ENCODE results near the gene CCDC74A.
"Not testable (repeated sequence)": the region's sequence is repeated elsewhere in the genome, so short reads cannot be mapped to it uniquely, and the experiment has no call there.

CCDC74A gene

GRCh38 chr2:131530626-131531344 is 3.1 kb downstream of the CCDC74A start:
- H3K79me1 ChIP-seq (ENCODE audit: low read length); H2BK15ac ChIP-seq (replicated peaks; ENCODE audit: low read depth); H2AK5ac ChIP-seq (ENCODE audit: low read length); H3K18ac ChIP-seq (ENCODE audit: low read length); H3K4me3 ChIP-seq (ENCODE audit: low read length); H2BK5ac ChIP-seq (ENCODE audit: low read length); H3K4me2 ChIP-seq (ENCODE audit: low read length); H3K36me3 ChIP-seq (ENCODE audit: control insufficient read depth, insufficient read depth, low read length); H3K27me3 ChIP-seq (ENCODE audit: insufficient read depth, low read length, poor library complexity); H3K27ac ChIP-seq (ENCODE audit: low read depth, low read length); H4K8ac ChIP-seq (ENCODE audit: low read depth, low read length); H3K56ac ChIP-seq (ENCODE audit: low read length); H2BK120ac ChIP-seq (ENCODE audit: low read depth, low read length); H3K79me2 ChIP-seq (ENCODE audit: control insufficient read depth, insufficient read depth, low read length); H3K4ac ChIP-seq (ENCODE audit: low read depth, low read length); H3K4me1 ChIP-seq (ENCODE audit: control insufficient read depth, low read depth, low read length); H3K9ac ChIP-seq (ENCODE audit: low read length); DNase-seq; H3K23ac ChIP-seq (ENCODE audit: low read length); H4K5ac ChIP-seq (ENCODE audit: low read length): not testable (repeated sequence)
- no CpG with 5 or more reads among the region's 22 CpGs for WGBS (ENCODE audit: extremely low coverage, insufficient coverage, low lambda C conversion rate)

GRCh38 chr2:131531547-131532185 is 4.0 kb downstream of the CCDC74A start:
- not testable (repeated sequence) for H3K4me2 ChIP-seq (ENCODE audit: low read length); H2BK15ac ChIP-seq (replicated peaks; ENCODE audit: low read depth); H3K4me3 ChIP-seq (ENCODE audit: low read length); H3K4ac ChIP-seq (ENCODE audit: low read depth, low read length); H3K79me2 ChIP-seq (ENCODE audit: control insufficient read depth, insufficient read depth, low read length); H3K79me1 ChIP-seq (ENCODE audit: low read length); H3K18ac ChIP-seq (ENCODE audit: low read length); H3K27ac ChIP-seq (ENCODE audit: low read depth, low read length); H3K4me1 ChIP-seq (ENCODE audit: control insufficient read depth, low read depth, low read length); DNase-seq; H4K5ac ChIP-seq (ENCODE audit: low read length); H3K36me3 ChIP-seq (ENCODE audit: control insufficient read depth, insufficient read depth, low read length); H3K9ac ChIP-seq (ENCODE audit: low read length); H3K56ac ChIP-seq (ENCODE audit: low read length); H2BK5ac ChIP-seq (ENCODE audit: low read length); H3K27me3 ChIP-seq (ENCODE audit: insufficient read depth, low read length, poor library complexity); H2AK5ac ChIP-seq (ENCODE audit: low read length); H2BK120ac ChIP-seq (ENCODE audit: low read depth, low read length); H4K8ac ChIP-seq (ENCODE audit: low read depth, low read length); H3K23ac ChIP-seq (ENCODE audit: low read length)
- no CpG with 5 or more reads among the region's 11 CpGs for WGBS (ENCODE audit: extremely low coverage, insufficient coverage, low lambda C conversion rate)

- not testable (repeated sequence) for H2AK5ac ChIP-seq (ENCODE audit: low read length); H3K79me2 ChIP-seq (ENCODE audit: control insufficient read depth, insufficient read depth, low read length); H3K4me1 ChIP-seq (ENCODE audit: control insufficient read depth, low read depth, low read length); H3K23ac ChIP-seq (ENCODE audit: low read length); H3K4me2 ChIP-seq (ENCODE audit: low read length); H3K18ac ChIP-seq (ENCODE audit: low read length); H2BK120ac ChIP-seq (ENCODE audit: low read depth, low read length); H2BK15ac ChIP-seq (replicated peaks; ENCODE audit: low read depth); H3K4me3 ChIP-seq (ENCODE audit: low read length); H3K79me1 ChIP-seq (ENCODE audit: low read length); H3K4ac ChIP-seq (ENCODE audit: low read depth, low read length); H3K56ac ChIP-seq (ENCODE audit: low read length); H3K9ac ChIP-seq (ENCODE audit: low read length); H3K27ac ChIP-seq (ENCODE audit: low read depth, low read length); H4K8ac ChIP-seq (ENCODE audit: low read depth, low read length); H4K5ac ChIP-seq (ENCODE audit: low read length); DNase-seq; H3K36me3 ChIP-seq (ENCODE audit: control insufficient read depth, insufficient read depth, low read length); H2BK5ac ChIP-seq (ENCODE audit: low read length); H3K27me3 ChIP-seq (ENCODE audit: insufficient read depth, low read length, poor library complexity)
- no CpG with 5 or more reads among the region's 23 CpGs for WGBS (ENCODE audit: extremely low coverage, insufficient coverage, low lambda C conversion rate)
These were observed 5.3 kb downstream of the CCDC74A start for GRCh38 chr2:131532723-131533608.

- H4K8ac ChIP-seq (ENCODE audit: low read depth, low read length); H3K56ac ChIP-seq (ENCODE audit: low read length); H3K4me3 ChIP-seq (ENCODE audit: low read length); H2BK5ac ChIP-seq (ENCODE audit: low read length); H3K36me3 ChIP-seq (ENCODE audit: control insufficient read depth, insufficient read depth, low read length); H3K18ac ChIP-seq (ENCODE audit: low read length); DNase-seq; H2BK120ac ChIP-seq (ENCODE audit: low read depth, low read length); H3K4ac ChIP-seq (ENCODE audit: low read depth, low read length); H3K79me2 ChIP-seq (ENCODE audit: control insufficient read depth, insufficient read depth, low read length); H3K23ac ChIP-seq (ENCODE audit: low read length); H3K4me2 ChIP-seq (ENCODE audit: low read length); H3K9ac ChIP-seq (ENCODE audit: low read length); H4K5ac ChIP-seq (ENCODE audit: low read length); H3K79me1 ChIP-seq (ENCODE audit: low read length); H2BK15ac ChIP-seq (replicated peaks; ENCODE audit: low read depth); H2AK5ac ChIP-seq (ENCODE audit: low read length); H3K27ac ChIP-seq (ENCODE audit: low read depth, low read length); H3K4me1 ChIP-seq (ENCODE audit: control insufficient read depth, low read depth, low read length); H3K27me3 ChIP-seq (ENCODE audit: insufficient read depth, low read length, poor library complexity): not testable (repeated sequence)
- no CpG with 5 or more reads among the region's 17 CpGs for WGBS (ENCODE audit: extremely low coverage, insufficient coverage, low lambda C conversion rate)
These were observed 6.1 kb downstream of the CCDC74A start for GRCh38 chr2:131533609-131534316.

- H3K4me3 ChIP-seq (ENCODE audit: low read length); DNase-seq; H2BK120ac ChIP-seq (ENCODE audit: low read depth, low read length); H3K4me2 ChIP-seq (ENCODE audit: low read length); H3K79me2 ChIP-seq (ENCODE audit: control insufficient read depth, insufficient read depth, low read length); H3K79me1 ChIP-seq (ENCODE audit: low read length); H2BK5ac ChIP-seq (ENCODE audit: low read length); H3K23ac ChIP-seq (ENCODE audit: low read length); H3K4me1 ChIP-seq (ENCODE audit: control insufficient read depth, low read depth, low read length); H4K8ac ChIP-seq (ENCODE audit: low read depth, low read length); H4K5ac ChIP-seq (ENCODE audit: low read length); H2AK5ac ChIP-seq (ENCODE audit: low read length); H3K56ac ChIP-seq (ENCODE audit: low read length); H2BK15ac ChIP-seq (replicated peaks; ENCODE audit: low read depth); H3K27ac ChIP-seq (ENCODE audit: low read depth, low read length); H3K36me3 ChIP-seq (ENCODE audit: control insufficient read depth, insufficient read depth, low read length); H3K9ac ChIP-seq (ENCODE audit: low read length); H3K27me3 ChIP-seq (ENCODE audit: insufficient read depth, low read length, poor library complexity); H3K4ac ChIP-seq (ENCODE audit: low read depth, low read length); H3K18ac ChIP-seq (ENCODE audit: low read length): not testable (repeated sequence)
- no CpG with 5 or more reads among the region's 13 CpGs for whole genome bisulfite sequencing (ENCODE audit: extremely low coverage, insufficient coverage, low lambda C conversion rate)
These were observed 6.6 kb downstream of the CCDC74A start for GRCh38 chr2:131534317-131534672.
